ENCODE data around the gene MITF.

The MITF gene

DNA sequence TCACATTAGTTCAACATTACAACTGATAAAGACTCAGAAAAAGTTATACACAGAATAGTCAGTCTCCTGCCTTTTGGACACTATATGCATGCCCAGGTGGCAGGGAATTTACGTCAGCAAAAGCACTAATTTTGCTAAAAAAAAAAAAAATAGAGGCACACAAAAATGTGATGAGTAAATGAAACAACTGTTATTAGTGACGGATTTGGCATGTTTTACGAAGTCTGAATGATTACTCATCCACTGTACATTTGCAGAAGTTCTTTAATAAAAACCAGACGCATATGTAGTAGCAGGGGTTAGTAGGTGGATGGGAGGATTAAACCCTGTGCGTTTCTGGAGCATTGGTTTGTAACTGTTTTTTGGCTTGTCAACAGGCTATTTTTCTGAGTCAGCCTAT is 99.0 kb downstream of the MITF start:
- no peak for DNase-seq (ENCODE audit: low spot score)

DNA sequence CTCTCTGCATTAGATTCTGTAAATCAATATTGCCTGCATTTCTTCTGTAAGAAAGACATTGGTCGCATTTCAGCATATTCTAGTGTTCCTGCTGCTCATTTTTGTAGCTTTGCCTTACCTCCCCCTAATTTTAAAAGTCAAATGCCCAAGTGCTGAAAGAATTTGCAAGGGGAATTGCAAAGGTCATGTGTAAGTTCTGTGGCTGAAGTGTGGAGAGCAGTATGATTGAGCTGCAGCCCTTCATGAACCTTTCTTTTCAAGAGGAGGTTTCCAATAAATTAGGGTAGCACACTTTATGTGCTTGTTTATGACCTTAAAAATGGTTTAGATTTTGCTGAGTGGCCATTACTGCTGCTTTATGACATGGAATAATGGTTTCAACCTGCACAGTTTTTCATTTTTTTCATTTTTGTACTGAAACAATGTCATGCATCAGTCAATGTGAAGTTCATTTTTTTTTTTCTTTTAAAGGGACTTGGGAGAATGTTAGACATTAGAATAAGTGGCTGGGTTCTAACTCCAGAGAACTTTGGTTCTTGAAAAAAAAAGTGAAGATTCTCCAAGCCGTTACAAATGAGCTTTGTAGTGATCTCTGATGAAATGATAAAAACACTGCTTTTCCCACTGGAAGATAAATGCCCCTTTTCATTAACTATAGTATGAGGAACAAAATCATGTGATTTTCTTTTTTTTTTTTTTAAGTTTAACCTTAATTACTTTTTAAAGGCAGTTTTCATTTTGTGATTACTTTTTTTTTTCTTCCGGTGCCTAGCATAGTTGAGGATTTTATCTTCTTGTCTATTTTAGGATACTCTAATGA is 99.6 kb downstream of the MITF start:
- no peak for DNase-seq (ENCODE audit: low spot score)

DNA sequence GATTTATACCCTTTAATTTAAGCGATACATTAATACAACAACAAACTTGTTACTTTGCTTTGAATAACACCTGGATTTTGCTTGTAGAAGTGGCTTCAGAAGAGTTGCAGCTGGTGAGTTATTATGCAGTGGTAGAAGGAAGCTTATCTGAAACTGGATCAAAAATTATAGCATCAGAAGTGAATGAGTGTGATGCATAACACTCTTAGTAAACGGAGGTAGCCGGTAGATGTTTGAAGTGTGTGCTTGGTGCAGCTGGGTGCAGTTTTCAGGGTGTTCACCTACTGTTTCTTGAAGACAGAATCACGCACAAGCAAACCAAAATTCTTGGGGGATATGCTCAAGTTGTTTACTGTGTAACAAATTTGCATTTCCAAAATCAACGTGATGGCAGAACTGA is 103.1 kb downstream of the MITF start:
- no peak for DNase-seq (ENCODE audit: low spot score)

DNA sequence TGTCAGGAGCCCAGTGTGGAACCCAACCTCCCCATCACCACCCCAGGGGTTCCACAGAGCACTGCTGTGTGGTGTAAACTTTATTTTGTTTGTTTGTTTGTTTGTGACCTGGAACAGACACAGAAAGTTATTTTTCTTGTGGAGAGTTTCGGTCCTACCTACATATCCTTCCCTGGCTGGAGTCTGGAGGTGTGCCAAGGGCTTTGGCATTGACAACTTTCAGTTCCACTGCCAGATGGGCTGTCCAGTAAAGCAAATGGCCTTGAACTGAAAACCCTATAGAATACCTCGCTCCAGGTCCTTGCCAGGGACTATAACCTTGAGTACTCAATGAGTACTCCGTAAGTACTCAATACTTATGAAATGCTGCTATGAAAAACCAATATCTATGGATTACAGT is 103.5 kb downstream of the MITF start:
- DNase-seq (ENCODE audit: low spot score) = no peak

DNA sequence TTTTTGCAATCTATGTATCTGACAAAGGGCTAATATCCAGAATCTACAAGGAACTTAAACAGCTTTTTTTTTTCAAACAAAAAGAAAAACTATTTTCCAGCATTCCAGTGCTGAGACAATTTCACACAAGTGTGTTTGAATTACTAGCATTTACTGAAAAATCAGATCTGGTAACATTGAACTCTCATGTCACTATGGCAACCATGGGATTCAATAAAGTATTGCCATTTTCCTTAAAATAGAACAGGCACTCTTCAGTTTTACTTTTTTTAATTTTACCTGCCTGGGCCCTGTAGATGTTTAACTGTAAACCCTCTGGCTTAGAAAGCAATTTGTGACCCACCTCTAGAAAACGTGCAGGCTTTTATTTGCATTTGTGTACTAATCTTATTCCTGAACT is 105.4 kb downstream of the MITF start:
- DNase-seq (ENCODE audit: low spot score) = no peak

DNA sequence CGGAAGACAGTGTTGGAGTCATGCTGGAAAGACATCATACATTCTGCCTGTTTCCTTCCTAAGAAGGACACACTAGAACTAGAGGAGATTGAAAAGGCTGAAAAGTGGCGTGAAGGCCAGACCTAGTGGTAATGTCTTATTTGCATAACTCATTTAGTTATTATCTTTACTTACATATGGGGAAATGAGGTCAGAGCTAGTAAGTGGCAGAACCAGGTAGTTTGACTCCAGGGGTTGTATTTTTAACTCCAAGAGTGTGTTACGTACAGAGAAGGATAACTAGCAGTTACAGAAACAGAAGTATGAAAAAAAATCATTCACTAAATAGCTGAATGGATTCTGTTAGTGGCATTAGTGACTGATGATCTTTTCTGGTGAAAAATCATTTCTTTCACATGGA is 108.0 kb downstream of the MITF start:
- DNase-seq (ENCODE audit: low spot score) = no peak

DNA sequence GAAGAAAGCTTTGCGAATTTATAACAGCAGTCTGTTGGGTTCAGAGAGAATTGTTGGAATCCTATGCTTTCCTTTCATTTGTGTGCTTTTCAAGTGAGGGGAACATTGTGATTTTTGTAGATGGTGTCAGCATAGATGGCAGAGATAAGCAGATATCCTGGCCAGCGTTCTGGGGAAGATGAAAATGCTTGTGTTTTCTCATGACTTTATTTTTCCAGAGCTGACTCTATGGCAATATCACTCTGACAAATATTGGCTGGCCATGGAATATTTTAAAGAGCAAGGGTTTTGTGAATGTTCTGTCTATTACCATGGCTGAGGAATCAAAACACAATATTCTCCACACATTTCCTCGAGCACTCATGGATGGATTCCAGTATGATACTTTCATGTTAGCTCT is 108.8 kb downstream of the MITF start:
- no peak for DNase-seq (ENCODE audit: low spot score)

DNA sequence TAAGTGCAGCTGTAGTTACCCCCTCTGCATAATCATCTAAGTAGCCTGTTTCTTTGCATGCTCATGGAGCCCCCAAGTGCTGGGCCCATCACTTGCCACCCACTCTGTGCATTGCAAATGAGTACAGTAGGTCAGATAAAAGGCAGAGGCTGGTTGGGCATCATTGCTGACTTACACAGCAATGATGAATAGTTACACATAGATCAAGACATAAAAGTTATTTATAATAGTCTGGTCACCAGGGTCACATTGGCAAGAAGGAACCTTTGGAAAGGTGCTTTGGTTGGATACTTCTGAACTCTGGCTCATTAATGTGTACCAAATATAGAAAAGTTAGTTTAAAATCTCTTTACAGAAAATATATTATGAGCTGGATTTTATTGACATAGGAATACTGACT is 111.6 kb downstream of the MITF start:
- no peak for DNase-seq (ENCODE audit: low spot score)

DNA sequence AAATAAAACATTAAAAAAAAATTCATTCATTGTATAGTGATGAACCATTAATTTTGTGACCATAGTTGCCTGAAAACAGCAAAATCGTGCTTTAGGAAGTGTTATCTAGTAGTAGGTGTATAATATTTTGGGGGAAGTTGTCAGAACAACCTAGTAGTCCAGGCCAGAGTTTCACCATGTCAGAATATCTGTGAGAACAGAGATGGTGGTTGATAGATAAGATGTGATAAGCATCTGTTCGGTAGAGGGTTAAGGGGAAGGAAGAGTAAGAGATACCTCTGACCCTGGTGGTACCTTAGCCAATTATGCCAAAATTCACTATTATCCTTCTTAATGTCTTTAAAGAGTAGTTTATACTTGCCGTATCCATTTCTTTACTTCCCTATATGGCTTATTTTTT is 113.8 kb downstream of the MITF start:
- DNase-seq (ENCODE audit: low spot score) = no peak

DNA sequence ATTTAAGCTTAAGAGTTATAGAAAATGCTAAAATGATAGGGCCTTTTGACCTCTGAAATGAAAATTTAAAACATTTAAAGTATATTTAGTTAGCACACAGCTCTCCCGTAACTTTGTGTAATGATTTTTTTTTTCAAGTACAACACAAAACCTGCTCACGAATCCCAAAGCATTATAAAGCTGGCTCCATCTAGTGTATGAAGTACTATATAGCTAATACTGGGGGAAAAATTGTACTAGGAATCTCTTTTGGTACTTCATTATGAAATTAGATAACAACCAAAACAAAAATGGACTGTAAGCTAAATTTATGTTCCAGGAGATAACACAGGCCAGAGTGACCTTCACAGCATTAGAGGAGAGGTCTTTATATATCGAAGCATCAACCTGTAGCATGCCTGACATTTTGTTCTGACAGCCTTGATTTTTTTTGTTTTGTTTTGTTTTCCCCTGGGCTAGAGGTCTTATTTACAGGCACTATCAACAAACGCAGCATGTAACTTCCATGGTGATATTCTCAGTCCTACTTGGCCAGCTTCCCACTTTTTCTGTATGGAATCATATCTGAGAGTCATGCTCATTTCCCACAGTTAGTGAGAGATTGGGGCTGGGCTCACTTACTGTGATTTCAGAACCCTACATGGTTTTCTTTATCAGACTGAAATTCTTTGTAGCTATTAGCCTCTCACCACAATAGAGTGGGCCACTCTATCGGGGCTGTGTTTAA is 116.3 kb downstream of the MITF start:
- no peak for DNase-seq (ENCODE audit: low spot score)

DNA sequence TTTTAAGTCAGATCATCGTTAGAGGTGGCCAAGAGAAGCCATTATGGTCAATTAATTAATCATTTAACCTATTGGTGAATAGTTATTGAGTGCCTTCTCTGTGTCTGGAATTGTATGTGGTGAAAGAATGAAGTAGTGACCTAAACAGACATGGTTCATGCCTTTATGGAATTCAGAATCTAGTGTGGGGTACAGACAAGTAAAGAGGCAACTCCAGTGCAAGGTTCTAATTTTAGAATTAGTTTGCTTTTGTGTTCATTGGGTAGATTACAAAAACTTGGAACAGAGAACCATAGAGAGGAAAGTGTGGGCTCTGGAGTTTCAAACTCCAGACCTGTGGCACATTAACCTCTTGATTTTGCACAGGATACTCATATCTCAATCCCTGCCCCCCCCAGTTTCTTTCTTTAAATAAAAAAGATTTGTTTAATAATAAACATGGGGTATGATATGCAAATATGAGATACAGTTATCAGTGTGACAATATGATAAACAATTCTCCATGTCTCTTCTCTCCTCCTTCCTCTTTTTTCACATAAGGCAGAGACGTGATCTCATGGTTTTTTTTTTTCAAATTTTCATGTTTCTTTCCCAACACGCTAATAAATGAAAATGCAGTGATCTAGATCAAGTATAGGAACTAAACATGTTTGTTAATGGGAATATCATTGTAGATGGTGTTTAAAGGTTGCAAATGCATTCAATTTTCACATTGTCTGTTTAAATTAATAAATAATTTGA is 117.9 kb downstream of the MITF start:
- DNase-seq (ENCODE audit: low spot score) = no peak

DNA sequence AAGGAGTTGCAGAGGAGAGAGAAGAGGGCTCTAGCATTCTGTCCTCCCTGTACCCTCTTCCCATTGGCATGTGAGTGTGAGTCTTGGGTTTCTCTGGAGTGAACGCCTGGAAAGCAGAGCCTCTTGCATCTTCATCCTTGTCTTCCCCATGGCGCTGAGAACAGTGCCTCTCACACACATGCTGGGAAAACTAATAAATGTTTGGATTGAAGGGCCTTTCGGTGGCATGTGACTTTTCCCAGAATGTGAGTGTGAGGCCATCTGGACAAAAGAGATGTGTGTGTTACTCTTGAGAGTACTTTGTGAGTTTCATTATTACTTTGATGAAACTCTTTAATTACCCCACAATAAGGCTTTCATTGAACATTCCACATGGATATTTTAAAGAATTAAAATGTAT is 122.3 kb downstream of the MITF start:
- DNase-seq (ENCODE audit: low spot score) = no peak

DNA sequence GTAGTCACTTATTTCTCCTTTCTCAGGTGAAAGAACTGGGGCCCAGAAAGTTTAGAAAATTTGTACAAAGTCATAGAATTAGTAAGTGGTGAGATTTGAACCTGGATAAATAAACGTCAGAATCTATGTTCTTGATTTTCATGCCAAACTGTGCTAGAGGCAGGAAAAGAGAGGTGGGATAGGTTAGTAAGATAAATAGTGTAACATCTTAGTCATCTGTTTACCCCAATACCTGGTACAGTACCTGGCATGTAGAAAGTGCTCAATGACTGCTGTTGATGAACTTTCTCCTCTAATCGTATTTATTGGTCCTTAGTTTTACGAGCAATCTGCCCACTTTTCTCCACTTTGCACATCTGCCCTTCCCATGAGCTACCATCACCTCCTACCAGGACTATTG is 124.9 kb downstream of the MITF start:
- no peak for DNase-seq (ENCODE audit: low spot score)

DNA sequence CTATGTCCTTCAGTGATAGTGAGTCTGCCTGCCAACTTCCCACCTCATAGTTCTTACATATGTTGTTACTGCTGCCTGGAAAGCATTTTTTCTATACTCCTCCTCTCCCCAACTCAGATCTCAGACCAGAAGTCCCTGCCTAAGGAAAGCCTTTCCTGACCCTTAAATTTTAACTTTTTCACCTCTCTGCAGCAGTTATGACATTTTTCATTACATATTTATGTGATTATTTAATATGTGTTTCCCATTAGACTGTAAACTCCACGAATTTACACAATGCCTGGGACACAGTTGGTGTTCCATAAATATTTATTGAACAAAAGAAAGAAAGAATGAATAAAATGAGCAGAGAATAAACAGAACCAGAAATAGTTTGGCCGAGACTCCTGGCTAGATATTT is 125.5 kb downstream of the MITF start:
- DNase-seq (ENCODE audit: low spot score) = no peak

DNA sequence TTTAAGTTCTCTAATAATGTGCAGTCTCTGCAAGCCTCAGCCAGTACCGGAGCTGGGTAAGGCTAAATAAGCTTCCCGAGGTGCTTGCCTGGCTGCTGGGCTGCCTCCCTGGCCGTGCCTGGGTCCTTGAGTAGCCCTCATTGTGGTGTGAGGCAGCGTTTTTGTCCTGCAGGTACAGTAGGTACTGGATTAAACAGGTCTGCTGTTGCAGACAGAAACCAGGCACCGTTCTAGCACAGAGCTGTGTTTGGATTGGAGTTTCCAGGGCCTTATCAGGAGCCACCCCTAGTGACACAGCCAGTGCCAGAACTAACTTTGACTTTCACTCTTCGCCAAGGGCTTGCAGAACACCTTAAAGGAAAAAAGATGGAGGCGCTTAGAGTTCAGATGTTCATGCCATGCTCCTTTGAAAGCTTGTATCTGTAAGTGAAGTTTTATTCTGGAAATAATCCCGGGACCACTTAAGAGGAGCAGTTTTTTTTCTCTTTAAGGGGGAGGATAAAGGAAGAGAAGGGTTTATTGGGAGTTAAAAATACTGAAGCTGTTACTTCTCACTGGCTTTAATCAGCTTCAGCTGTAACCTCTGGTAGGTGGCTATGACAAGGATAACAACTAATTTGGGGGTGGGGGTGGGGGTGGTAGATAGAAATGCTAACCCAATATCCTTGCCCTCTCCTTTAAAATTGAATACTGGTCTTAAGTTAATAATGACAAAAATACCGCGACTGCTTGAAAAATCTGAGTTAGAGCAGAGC is 126.8 kb downstream of the MITF start:
- DNase-seq (ENCODE audit: low spot score) = peak; percentile 25

DNA sequence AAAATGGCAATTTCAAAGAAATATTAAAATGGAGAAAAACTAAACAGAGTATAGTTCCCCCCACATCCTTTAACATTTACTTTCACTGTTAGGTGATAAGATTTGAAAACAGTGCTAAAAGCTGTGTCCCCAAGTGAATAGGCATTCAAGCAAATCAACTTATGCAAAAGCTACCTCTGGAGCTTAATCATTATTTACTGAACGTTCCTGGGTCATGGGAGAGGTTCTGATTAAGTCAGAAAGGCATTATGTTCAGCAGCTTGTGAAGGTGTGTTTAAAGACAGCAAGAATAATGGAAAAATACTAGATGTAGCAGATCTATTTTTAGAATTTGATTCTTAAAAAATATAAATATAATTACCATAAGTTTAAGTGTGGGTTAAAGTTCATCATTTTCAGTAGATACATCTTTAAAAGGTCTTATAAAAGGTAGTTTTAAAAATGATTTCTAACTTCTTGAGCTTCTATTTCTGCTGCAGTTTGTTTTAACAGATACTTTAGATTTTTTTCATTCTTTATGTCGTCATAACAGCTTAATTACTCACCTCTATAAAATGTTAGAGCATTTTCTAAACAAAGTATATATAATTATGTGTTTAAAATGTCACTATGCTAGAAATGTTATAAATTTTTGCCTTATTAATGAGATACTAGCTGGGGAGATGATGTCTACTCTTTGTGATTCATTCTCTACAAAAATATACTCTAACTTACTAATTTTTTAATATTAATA is 127.9 kb downstream of the MITF start:
- DNase-seq (ENCODE audit: low spot score) = no peak

DNA sequence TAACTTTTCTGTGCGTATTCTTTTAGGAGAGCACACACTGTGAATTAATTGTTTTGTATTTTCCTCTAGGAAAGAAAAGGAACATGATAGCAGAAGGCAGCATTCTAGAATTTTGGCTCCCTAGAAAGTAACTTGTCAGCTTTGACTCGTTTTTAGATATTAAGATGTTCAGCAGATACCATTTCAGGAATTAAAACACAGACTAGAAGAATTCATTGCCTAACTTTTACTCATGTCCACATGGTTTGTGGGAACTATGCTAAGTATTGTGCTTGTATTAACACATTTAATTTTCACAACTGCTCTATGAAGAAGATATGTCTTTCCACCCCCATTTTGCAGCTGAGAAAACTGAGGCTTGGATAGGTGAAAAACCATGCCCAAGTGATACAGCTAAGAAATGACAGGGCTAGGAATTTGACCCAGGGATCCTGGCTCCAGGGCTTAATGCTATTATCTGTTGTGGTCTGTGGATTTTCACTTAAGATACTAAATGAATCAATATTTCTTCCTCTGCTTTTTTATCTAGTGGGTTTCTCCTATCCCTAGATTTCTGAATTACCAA is 128.8 kb downstream of the MITF start:
- no peak for DNase-seq (ENCODE audit: low spot score)

DNA sequence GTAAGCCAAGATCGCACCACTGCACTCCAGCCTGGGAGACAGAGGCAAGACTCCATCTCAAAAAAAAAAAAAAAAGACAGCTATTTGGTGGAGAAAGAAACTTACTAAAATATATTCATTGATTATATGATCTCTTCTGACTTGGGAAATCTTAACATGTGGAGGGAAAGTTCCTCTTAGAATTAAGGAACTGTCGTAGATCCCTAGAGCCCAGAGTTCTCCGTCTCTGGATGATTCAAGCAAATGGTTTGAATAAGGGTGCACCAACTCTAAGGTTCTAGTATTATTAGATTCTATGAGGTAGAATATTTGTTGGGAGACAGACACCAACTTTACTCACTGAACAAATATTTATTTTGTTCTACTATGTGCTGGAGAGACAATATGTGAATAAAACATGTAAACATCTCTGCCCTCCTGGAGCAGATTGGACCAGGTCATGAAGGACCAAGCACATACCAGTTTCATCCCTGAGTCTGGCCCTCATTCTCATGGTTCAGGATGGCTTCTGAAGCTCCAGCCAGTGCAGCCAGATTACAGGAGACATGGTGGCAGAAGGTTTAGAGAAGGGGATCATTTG is 129.7 kb downstream of the MITF start:
- DNase-seq (ENCODE audit: low spot score) = no peak

DNA sequence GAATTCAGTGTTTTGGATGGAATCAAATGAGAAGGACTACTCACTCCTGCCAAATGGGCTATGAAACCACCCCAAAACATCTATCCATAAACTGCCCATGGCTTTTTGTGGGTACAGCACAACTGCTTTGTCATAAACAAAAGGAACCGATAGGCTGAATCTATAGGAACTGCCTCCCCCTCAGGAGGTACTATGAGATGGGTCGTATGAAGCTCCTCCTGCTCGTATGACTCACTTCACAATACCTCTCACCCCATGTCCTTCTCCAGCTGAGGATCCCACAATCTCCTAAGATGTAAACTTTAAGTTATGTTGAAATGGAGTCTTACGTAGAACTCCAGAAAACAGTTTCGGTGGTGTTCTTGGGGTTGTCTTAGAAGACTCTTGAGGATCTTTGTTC is 130.4 kb downstream of the MITF start:
- no peak for DNase-seq (ENCODE audit: low spot score)

DNA sequence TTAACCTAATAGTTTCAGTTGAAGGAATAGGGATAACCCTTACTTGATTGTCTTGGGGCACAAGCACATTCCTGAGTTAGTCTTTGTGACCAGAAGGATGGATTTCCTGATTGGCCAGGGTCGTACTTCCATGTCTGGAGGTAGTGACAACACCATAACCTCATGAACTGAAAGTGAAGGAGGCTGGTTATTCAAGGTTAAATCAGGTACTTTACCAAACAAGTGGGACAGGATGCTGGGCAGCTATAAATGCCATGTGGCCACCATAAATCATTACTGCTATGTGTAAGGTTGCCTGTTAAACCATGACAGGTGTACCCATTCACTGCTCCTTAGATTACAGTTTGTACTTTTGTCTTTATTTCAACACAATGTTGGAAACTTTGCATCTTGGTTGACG is 132.0 kb downstream of the MITF start:
- no peak for DNase-seq (ENCODE audit: low spot score)
